ENCODE data around the gene CCNF. TPM values are rescaled to one million over a fixed set of nuclear protein-coding genes. Genes with fewer than 3 reads are reported as not detected.
"Not testable (repeated sequence)": the region's sequence is repeated elsewhere in the genome, so short reads cannot be mapped to it uniquely, and the experiment has no call there.

CCNF gene
- total RNA-seq, 1 experiment from 2014 or later = 35.8 TPM

GRCh38 chr16:2478279-2478678, 49.0 kb downstream of the CCNF start:
- no TSS peak for BruUV-seq (replicated peaks)
- DNase-seq (ENCODE audit: low read depth, low spot score) (no peak), ATAC-seq (no peak)
- ChIA-PET POLR2A (no interaction called here), CTCF (no interaction called here)
- Histone ChIP-seq H3K4me3 (ENCODE audit: low read depth in 2 of 2, low read length in 2 of 2) (no peak overlapping the region), H3K27me3 (ENCODE audit: control insufficient read depth, insufficient read depth, low read length) (no peaks in the 10 kb centered on the region), H3K27ac (ENCODE audit: low read length) (no peak overlapping the region), H3K9me3 (ENCODE audit: control insufficient read depth, insufficient read depth, low read depth, low read length) (no peaks in the 10 kb centered on the region), H3K4me1 (ENCODE audit: control insufficient read depth, insufficient read depth, low read length) (peaks cover 13% of the 10 kb centered on the region), H3K36me3 (ENCODE audit: control insufficient read depth, insufficient read depth, low read length) (no peaks in the 10 kb centered on the region; the same call in 1 of the 2 replicates)
- TF ChIP-seq, protein P1, sequence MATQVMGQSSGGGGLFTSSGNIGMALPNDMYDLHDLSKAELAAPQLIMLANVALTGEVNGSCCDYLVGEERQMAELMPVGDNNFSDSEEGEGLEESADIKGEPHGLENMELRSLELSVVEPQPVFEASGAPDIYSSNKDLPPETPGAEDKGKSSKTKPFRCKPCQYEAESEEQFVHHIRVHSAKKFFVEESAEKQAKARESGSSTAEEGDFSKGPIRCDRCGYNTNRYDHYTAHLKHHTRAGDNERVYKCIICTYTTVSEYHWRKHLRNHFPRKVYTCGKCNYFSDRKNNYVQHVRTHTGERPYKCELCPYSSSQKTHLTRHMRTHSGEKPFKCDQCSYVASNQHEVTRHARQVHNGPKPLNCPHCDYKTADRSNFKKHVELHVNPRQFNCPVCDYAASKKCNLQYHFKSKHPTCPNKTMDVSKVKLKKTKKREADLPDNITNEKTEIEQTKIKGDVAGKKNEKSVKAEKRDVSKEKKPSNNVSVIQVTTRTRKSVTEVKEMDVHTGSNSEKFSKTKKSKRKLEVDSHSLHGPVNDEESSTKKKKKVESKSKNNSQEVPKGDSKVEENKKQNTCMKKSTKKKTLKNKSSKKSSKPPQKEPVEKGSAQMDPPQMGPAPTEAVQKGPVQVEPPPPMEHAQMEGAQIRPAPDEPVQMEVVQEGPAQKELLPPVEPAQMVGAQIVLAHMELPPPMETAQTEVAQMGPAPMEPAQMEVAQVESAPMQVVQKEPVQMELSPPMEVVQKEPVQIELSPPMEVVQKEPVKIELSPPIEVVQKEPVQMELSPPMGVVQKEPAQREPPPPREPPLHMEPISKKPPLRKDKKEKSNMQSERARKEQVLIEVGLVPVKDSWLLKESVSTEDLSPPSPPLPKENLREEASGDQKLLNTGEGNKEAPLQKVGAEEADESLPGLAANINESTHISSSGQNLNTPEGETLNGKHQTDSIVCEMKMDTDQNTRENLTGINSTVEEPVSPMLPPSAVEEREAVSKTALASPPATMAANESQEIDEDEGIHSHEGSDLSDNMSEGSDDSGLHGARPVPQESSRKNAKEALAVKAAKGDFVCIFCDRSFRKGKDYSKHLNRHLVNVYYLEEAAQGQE (IDR thresholded peaks at IDR 0.05; ENCODE audit: insufficient read depth in 1 of 2, low read depth in 2 of 2, low read length in 1 of 2) = no peak
- TF ChIP-seq POLR2AphosphoS5 (IDR thresholded peaks at IDR 0.05; ENCODE audit: low read depth, low read length) (no peak), SIN3A (IDR thresholded peaks at IDR 0.05; ENCODE audit: borderline replicate concordance, insufficient read depth, low read depth, low read length) (no peak)
- TF ChIP-seq, protein P2, sequence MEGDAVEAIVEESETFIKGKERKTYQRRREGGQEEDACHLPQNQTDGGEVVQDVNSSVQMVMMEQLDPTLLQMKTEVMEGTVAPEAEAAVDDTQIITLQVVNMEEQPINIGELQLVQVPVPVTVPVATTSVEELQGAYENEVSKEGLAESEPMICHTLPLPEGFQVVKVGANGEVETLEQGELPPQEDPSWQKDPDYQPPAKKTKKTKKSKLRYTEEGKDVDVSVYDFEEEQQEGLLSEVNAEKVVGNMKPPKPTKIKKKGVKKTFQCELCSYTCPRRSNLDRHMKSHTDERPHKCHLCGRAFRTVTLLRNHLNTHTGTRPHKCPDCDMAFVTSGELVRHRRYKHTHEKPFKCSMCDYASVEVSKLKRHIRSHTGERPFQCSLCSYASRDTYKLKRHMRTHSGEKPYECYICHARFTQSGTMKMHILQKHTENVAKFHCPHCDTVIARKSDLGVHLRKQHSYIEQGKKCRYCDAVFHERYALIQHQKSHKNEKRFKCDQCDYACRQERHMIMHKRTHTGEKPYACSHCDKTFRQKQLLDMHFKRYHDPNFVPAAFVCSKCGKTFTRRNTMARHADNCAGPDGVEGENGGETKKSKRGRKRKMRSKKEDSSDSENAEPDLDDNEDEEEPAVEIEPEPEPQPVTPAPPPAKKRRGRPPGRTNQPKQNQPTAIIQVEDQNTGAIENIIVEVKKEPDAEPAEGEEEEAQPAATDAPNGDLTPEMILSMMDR (IDR thresholded peaks at IDR 0.05) = no peak
- in situ Hi-C loops (cut with HindIII; ENCODE audit: low pct_unique_long_range_greater_than_20kb, low sequenced_read_pairs) (no loop called here), intact Hi-C loops (cut with micrococcal nuclease; ENCODE audit: unreplicated experiment) (no loop called here)

DNA sequence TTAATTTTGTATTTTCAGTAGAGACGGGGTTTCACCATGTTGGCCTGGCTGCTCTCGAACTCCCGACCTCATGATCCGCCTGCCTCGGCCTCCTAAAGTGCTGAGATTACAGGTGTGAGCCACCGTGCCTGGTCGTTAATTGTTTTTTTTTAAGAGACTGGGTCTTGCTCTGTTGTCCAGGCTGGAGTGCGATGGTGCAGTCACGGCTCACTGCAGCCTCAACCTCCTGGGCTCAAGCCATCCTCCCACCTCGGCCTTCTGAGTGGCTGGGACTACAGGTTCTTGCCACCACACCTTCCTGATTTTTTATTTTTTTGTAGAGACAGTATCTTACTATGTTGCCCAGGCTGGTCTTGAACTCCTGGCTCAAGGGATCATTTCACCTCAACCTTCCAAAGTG, 50.7 kb downstream of the CCNF start:
- DNase-seq (ENCODE audit: low read depth, low spot score); H3K4me3 ChIP-seq (ENCODE audit: low read depth in 2 of 2, low read length in 2 of 2); H3K27me3 ChIP-seq (ENCODE audit: control insufficient read depth, insufficient read depth, low read length); H3K9me3 ChIP-seq (ENCODE audit: control insufficient read depth, insufficient read depth, low read depth, low read length); ATAC-seq; H3K36me3 ChIP-seq (ENCODE audit: control insufficient read depth, insufficient read depth, low read length); BruUV-seq (replicated peaks); intact Hi-C loops (cut with micrococcal nuclease; ENCODE audit: unreplicated experiment); H3K27ac ChIP-seq (ENCODE audit: low read length); POLR2A ChIA-PET; in situ Hi-C loops (cut with HindIII; ENCODE audit: low pct_unique_long_range_greater_than_20kb, low sequenced_read_pairs): not testable (repeated sequence)
- CTCF ChIA-PET = interaction anchor here (0.6 kb wide), 1 partner anchor 21 kb away, joined by 3 read pairs; no protein-coding TSS in a partner anchor
- H3K4me1 ChIP-seq (ENCODE audit: control insufficient read depth, insufficient read depth, low read length) = peaks cover 16% of the 10 kb centered on the region

DNA sequence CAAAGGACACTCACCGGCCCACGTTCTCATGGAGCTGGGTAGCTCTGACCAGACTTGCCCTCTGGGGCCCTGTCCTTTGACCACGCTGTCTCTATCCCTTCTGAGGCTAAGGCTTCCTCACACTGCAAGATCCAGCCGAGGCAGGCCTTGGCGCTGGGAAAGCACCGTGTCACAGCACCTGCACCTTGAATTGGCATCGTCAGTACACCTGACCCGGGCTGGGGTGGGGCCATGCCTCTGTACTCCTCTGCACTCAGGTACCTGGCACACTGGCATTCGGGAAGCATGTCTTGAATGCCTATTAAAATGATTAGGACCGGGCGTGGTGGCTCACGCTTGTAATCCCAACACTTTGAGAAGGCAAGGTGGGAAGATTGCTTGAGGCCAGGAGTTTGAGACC, 51.7 kb downstream of the CCNF start:
- H3K4me1 ChIP-seq (ENCODE audit: control insufficient read depth, insufficient read depth, low read length) = peaks cover 13% of the 10 kb centered on the region
- ATAC-seq = no peak
- intact Hi-C loops (cut with micrococcal nuclease; ENCODE audit: unreplicated experiment) = no loop called here
- H3K4me3 ChIP-seq (ENCODE audit: low read depth in 2 of 2, low read length in 2 of 2) = no peak overlapping the region
- ChIA-PET CTCF (no interaction called here), POLR2A (no interaction called here)
- H3K9me3 ChIP-seq (ENCODE audit: control insufficient read depth, insufficient read depth, low read depth, low read length) = no peaks in the 10 kb centered on the region
- TF ChIP-seq POLR2AphosphoS5 (IDR thresholded peaks at IDR 0.05; ENCODE audit: low read depth, low read length) (no peak), TCF7L2 (IDR thresholded peaks at IDR 0.05; ENCODE audit: low read depth, low read length) (no peak), SIN3A (IDR thresholded peaks at IDR 0.05; ENCODE audit: borderline replicate concordance, insufficient read depth, low read depth, low read length) (no peak)
- TF ChIP-seq, protein P1 (IDR thresholded peaks at IDR 0.05; ENCODE audit: insufficient read depth in 1 of 2, low read depth in 2 of 2, low read length in 1 of 2) = no peak
- DNase-seq (ENCODE audit: low read depth, low spot score) = no peak
- H3K27ac ChIP-seq (ENCODE audit: low read length) = no peak overlapping the region
- H3K36me3 ChIP-seq (ENCODE audit: control insufficient read depth, insufficient read depth, low read length) = no peaks in the 10 kb centered on the region
- no TSS peak for BruUV-seq (replicated peaks)
- in situ Hi-C loops (cut with HindIII; ENCODE audit: low pct_unique_long_range_greater_than_20kb, low sequenced_read_pairs) = no loop called here
- no peaks in the 10 kb centered on the region for H3K27me3 ChIP-seq (ENCODE audit: control insufficient read depth, insufficient read depth, low read length)

Measured in Panc1 (cell line).